GM12872 (cell line): Measurements from ENCODE around the gene SERPINI2.

Experiments used
- CTCF ChIP-seq: IDR thresholded peaks from 3 replicates; pipeline ENCODE4 v1.5.1; 2011; ENCODE audit warnings: low read depth, mild to moderate bottlenecking, low read length, moderate library complexity; ENCODE audit not compliant: insufficient read depth

Gene SERPINI2

GRCh38 chr3:167469381-167469780, 4.5 kb downstream of the SERPINI2 start:
- no peak for TF ChIP-seq CTCF

- no peak for TF ChIP-seq CTCF
Measured at GRCh38 chr3:167467848-167468611, 5.8 kb downstream of the SERPINI2 start.

GRCh38 chr3:167466966-167467365, 6.9 kb downstream of the SERPINI2 start:
- TF ChIP-seq CTCF: no peak

GRCh38 chr3:167456157-167456799, 17.6 kb downstream of the SERPINI2 start:
- TF ChIP-seq CTCF: no peak

GRCh38 chr3:167453815-167454214, 20.0 kb downstream of the SERPINI2 start:
- no peak for TF ChIP-seq CTCF

- TF ChIP-seq CTCF: no peak
Measured at GRCh38 chr3:167451282-167451681, 22.6 kb downstream of the SERPINI2 start.

- TF ChIP-seq CTCF: no peak
Measured at GRCh38 chr3:167450675-167451074, 23.2 kb downstream of the SERPINI2 start.
